ENCODE data around the gene ADORA3. TPM values are rescaled to one million over a fixed set of nuclear protein-coding genes. Genes with fewer than 3 reads are reported as not detected.

Gene ADORA3
- total RNA-seq, 1 donor from 2014 or later = 1.6 TPM

DNA sequence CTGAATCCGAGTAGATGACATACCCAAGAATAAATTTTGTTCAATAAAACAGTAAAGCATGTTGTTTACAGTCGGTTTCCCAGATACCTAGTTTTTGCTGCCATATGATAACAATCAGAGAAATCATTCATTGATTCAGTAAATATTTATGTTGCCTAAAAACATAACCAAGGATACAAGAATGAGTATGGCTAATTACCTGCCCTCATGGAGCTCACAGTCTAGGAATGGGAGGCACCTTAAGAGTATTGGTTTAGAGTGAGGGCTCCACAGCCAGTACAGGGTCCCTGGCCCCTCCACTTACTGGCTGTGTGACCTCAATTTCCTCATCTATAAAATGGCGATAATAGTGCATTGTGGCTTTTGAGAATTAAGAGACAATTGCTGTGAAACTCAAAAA lies 53.2 kb downstream of the ADORA3 start:
- FAIRE-seq (no peak), DNase-seq (ENCODE audit: low spot score in 2 of 2) (no peak)

DNA sequence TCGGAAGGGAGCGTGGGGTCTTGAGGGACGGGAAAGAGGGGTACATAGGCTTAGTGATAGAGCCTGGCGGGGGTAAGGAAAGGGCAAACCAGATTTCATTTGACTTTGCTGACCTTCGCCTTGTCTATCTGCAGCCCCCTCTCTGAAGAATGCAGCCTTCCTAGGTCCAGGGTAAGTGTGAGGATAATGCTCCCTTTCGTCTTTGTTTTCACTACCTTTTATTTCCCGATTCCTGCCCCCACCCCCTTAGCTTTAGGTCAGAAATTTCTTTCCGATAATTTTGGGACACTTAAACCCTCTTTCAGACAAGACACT lies 53.8 kb downstream of the ADORA3 start:
- DNase-seq (ENCODE audit: low spot score in 2 of 2) (no peak), FAIRE-seq (no peak)

Small RNA genes within 50 kb of the gene (small RNA-seq; reads per million reads assigned to genes)
- gene RNU6-792P = not detected

Other genes starting within 250 kb of the ADORA3 start
- not detected for gene CHIA, start 212.8 kb downstream of the ADORA3 start, total RNA-seq
- gene OVGP1, start 75.9 kb downstream of the ADORA3 start, total RNA-seq = 0.41 TPM
- 20.8 TPM for gene WDR77, start 54.4 kb downstream of the ADORA3 start, total RNA-seq
- gene ATP5PB, start 54.2 kb downstream of the ADORA3 start, total RNA-seq = 254 TPM
- gene C1orf162, start 29.6 kb downstream of the ADORA3 start, total RNA-seq = 0.41 TPM
- 1.2 TPM for gene TMIGD3, start within 50 bp of the ADORA3 start, total RNA-seq
- gene RAP1A, start 116.2 kb upstream of the ADORA3 start, total RNA-seq = 35.1 TPM
- 4.5 TPM for gene INKA2, start 235.8 kb upstream of the ADORA3 start, total RNA-seq